ENCODE data around the gene DEPDC1B.
"Not testable (repeated sequence)": the region's sequence is repeated elsewhere in the genome, so short reads cannot be mapped to it uniquely, and the experiment has no call there.

Gene DEPDC1B

GRCh38 chr5:60583616-60584015, 116.3 kb downstream of the DEPDC1B start:
- no peak for DNase-seq

GRCh38 chr5:60578315-60578714, 121.7 kb downstream of the DEPDC1B start:
- no peak for DNase-seq

- DNase-seq, result no peak
These were observed 122.8 kb downstream of the DEPDC1B start for GRCh38 chr5:60577116-60577515.

GRCh38 chr5:60576425-60576824, 123.5 kb downstream of the DEPDC1B start:
- DNase-seq, result no peak

- no peak for DNase-seq
These were observed 131.3 kb downstream of the DEPDC1B start for GRCh38 chr5:60568646-60569045.

- DNase-seq, result no peak
These were observed 136.2 kb downstream of the DEPDC1B start for GRCh38 chr5:60563696-60564324.

- not testable (repeated sequence) for DNase-seq
These were observed 146.7 kb downstream of the DEPDC1B start for GRCh38 chr5:60553291-60553690.

- DNase-seq, result no peak
These were observed 148.1 kb downstream of the DEPDC1B start for GRCh38 chr5:60551829-60552228.

- DNase-seq, result no peak
These were observed 148.7 kb downstream of the DEPDC1B start for GRCh38 chr5:60551250-60551649.

- DNase-seq, result no peak
These were observed 149.7 kb downstream of the DEPDC1B start for GRCh38 chr5:60550311-60550710.

GRCh38 chr5:60549841-60550240, 150.1 kb downstream of the DEPDC1B start:
- no peak for DNase-seq

Measured in stimulated activated CD4-positive, alpha-beta T cell treated with anti-CD3 and anti-CD28 coated beads, Interleukin-4, amount 100 ng/mL, for 24 hours (primary cell).